ENCODE results near the gene GMPS. TPM values are rescaled to one million over a fixed set of nuclear protein-coding genes. Genes with fewer than 3 reads are reported as not detected.

The GMPS gene
- total and polyA plus RNA-seq, 9 donors: 32.0 to 54.4 (median 42.9) TPM

DNA sequence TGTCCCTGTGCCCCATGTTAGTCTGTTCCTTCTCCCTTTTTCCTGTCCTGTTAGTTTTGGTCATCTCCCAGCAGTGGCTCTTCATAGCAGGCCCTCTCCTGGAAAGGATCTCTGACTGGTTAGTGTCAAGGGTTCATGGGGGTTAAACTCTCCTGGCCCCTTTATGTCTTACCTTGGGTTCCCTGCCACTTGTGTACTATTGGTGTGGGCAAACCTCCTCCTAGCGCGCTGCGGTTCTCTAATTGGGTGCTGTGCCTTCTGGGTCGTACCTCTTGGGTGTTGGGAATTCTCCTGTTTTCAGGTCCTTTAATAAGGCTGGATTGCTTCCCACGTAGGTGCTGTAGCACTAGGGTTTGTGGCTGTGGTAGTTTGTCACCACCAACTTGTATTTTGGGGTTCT is 18.8 kb downstream of the GMPS start:
- Histone ChIP-seq H3K36me3 (ENCODE audit: control insufficient read depth, insufficient read depth, low read length) (peaks cover 2% of the 10 kb centered on the region), H3K9me3 (replicated peaks; ENCODE audit: control insufficient read depth, low read depth, low read length) (no peaks in the 10 kb centered on the region), H3K27ac (ENCODE audit: low read length) (no peak overlapping the region), H3K4me1 (ENCODE audit: control insufficient read depth, insufficient read depth, low read length) (no peaks in the 10 kb centered on the region), H3K4me3 (ENCODE audit: low read length) (no peak overlapping the region), H3K27me3 (ENCODE audit: control insufficient read depth, insufficient read depth, low read length) (no peaks in the 10 kb centered on the region)
- no CpG with 5 or more reads among the region's 5 CpGs for WGBS (ENCODE audit: insufficient coverage)
- no peak for DNase-seq

- WGBS (ENCODE audit: insufficient coverage): no CpG with 5 or more reads among the region's 1 CpG
- Histone ChIP-seq H3K27me3 (ENCODE audit: control insufficient read depth, insufficient read depth, low read length) (no peaks in the 10 kb centered on the region), H3K9me3 (replicated peaks; ENCODE audit: control insufficient read depth, low read depth, low read length) (no peaks in the 10 kb centered on the region), H3K4me3 (ENCODE audit: low read length) (no peak overlapping the region), H3K4me1 (ENCODE audit: control insufficient read depth, insufficient read depth, low read length) (no peaks in the 10 kb centered on the region), H3K36me3 (ENCODE audit: control insufficient read depth, insufficient read depth, low read length) (peaks cover 3% of the 10 kb centered on the region), H3K27ac (ENCODE audit: low read length) (no peak overlapping the region)
- DNase-seq: no peak
Observed at GRCh38 chr3:155889952-155890351, 19.5 kb downstream of the GMPS start.

DNA sequence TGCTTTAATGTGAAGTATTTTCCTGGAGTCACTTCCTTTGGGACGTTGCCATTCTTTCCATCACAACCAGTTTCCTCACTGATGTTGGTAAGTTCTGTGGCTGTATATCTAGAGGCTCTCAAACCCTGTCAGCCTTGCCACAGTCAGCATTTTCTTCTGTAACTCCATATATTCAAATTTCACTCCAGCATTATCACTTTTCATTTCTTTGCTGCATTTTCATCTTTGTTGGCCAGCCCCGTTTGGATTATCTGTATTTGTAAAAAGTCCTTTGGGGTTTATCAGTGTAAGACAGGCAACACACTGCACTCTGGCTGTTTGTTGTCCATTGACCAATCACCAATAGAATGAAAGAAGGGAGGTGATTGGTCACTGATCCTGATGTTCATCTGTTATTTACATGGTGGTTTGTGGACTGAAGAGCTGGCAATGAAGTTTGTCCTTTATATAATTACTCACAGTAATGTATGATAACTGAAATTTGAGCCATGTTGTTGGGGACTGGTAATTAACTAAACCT is 20.3 kb downstream of the GMPS start:
- no peaks in the 10 kb centered on the region for H3K4me1 ChIP-seq (ENCODE audit: control insufficient read depth, insufficient read depth, low read length)

GRCh38 chr3:155891321-155891720 is 20.9 kb downstream of the GMPS start:
- no peaks in the 10 kb centered on the region for H3K9me3 ChIP-seq (replicated peaks; ENCODE audit: control insufficient read depth, low read depth, low read length)
- H3K27ac ChIP-seq (ENCODE audit: low read length): no peak overlapping the region
- no peaks in the 10 kb centered on the region for H3K4me1 ChIP-seq (ENCODE audit: control insufficient read depth, insufficient read depth, low read length)
- no peak overlapping the region for H3K4me3 ChIP-seq (ENCODE audit: low read length)
- WGBS (ENCODE audit: insufficient coverage): 100% methylated on average over 3 of the region's 5 CpGs
- no peaks in the 10 kb centered on the region for H3K27me3 ChIP-seq (ENCODE audit: control insufficient read depth, insufficient read depth, low read length)
- DNase-seq: no peak
- peaks cover 3% of the 10 kb centered on the region for H3K36me3 ChIP-seq (ENCODE audit: control insufficient read depth, insufficient read depth, low read length)

More for the DNA sequence above, 20.3 kb downstream of the GMPS start:
- H3K9me3 ChIP-seq (replicated peaks; ENCODE audit: control insufficient read depth, low read depth, low read length): no peaks in the 10 kb centered on the region
- H3K4me3 ChIP-seq (ENCODE audit: low read length): no peak overlapping the region
- peaks cover 3% of the 10 kb centered on the region for H3K36me3 ChIP-seq (ENCODE audit: control insufficient read depth, insufficient read depth, low read length)
- peak; percentile 58 for DNase-seq
- no peaks in the 10 kb centered on the region for H3K27me3 ChIP-seq (ENCODE audit: control insufficient read depth, insufficient read depth, low read length)
- no peak overlapping the region for H3K27ac ChIP-seq (ENCODE audit: low read length)
- WGBS (ENCODE audit: insufficient coverage): no CpG with 5 or more reads among the region's 2 CpGs

DNA sequence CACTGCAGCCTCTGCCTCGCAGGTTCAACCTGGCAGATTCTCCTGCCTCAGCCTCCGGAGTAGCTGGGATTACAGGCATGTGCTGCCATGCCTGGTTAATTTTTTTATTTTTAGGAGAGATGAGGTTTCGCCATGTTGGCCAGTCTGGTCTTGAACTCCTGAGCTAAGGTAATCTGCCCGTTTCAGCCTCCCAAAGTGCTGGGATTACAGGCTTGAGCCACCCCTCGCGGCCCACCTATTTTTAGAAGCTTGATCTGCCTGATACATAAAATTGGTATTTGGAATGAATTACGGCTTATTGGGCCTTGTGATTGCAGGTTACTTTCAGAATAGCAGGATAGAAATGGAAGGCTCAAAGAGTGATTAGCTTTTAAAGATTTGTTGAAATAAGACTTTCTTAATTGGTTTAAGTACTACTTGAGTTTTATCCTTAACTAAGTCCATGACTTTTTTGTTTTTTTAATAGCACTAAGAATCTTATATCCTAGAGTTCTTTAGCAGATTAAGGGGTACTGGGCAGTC is 25.0 kb downstream of the GMPS start:
- no peaks in the 10 kb centered on the region for H3K4me1 ChIP-seq (ENCODE audit: control insufficient read depth, insufficient read depth, low read length)
- no peaks in the 10 kb centered on the region for H3K9me3 ChIP-seq (replicated peaks; ENCODE audit: control insufficient read depth, low read depth, low read length)
- DNase-seq: no peak
- WGBS (ENCODE audit: insufficient coverage): 95% methylated on average over 7 of the region's 7 CpGs
- no peak overlapping the region for H3K27ac ChIP-seq (ENCODE audit: low read length)
- peaks cover 18% of the 10 kb centered on the region for H3K36me3 ChIP-seq (ENCODE audit: control insufficient read depth, insufficient read depth, low read length)
- no peak overlapping the region for H3K4me3 ChIP-seq (ENCODE audit: low read length)
- H3K27me3 ChIP-seq (ENCODE audit: control insufficient read depth, insufficient read depth, low read length): no peaks in the 10 kb centered on the region

DNA sequence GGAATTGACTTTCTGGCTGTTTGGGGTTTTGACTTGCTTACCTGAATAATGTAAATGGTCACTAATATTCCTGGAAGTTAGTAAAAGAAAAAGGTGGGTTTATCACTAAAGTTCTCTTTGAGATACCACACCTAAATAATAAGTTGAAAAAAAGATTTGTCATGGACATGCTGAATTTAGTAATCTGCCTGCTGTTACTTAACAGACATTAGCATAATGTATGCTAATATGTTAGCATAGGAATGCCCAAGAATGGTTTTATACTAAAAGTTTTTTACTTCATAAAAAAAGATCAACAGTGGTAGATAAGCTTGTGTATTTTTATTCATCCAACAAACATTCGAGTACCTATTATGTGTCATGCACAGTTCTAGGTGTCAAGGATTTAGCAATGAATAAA is 36.5 kb downstream of the GMPS start:
- H3K36me3 ChIP-seq (ENCODE audit: control insufficient read depth, insufficient read depth, low read length): peaks cover 25% of the 10 kb centered on the region
- no peaks in the 10 kb centered on the region for H3K27me3 ChIP-seq (ENCODE audit: control insufficient read depth, insufficient read depth, low read length)
- no peaks in the 10 kb centered on the region for H3K9me3 ChIP-seq (replicated peaks; ENCODE audit: control insufficient read depth, low read depth, low read length)
- no peak for DNase-seq
- H3K4me1 ChIP-seq (ENCODE audit: control insufficient read depth, insufficient read depth, low read length): no peaks in the 10 kb centered on the region
- no peak overlapping the region for H3K27ac ChIP-seq (ENCODE audit: low read length)
- no CpG with 5 or more reads among the region's 1 CpG for WGBS (ENCODE audit: insufficient coverage)
- H3K4me3 ChIP-seq (ENCODE audit: low read length): no peak overlapping the region

GRCh38 chr3:155908086-155908485 is 37.6 kb downstream of the GMPS start:
- DNase-seq: no peak
- H3K4me3 ChIP-seq (ENCODE audit: low read length): no peak overlapping the region
- no peak overlapping the region for H3K27ac ChIP-seq (ENCODE audit: low read length)
- H3K27me3 ChIP-seq (ENCODE audit: control insufficient read depth, insufficient read depth, low read length): no peaks in the 10 kb centered on the region
- H3K4me1 ChIP-seq (ENCODE audit: control insufficient read depth, insufficient read depth, low read length): no peaks in the 10 kb centered on the region
- H3K9me3 ChIP-seq (replicated peaks; ENCODE audit: control insufficient read depth, low read depth, low read length): no peaks in the 10 kb centered on the region
- 90% methylated on average over 3 of the region's 4 CpGs for WGBS (ENCODE audit: insufficient coverage)
- H3K36me3 ChIP-seq (ENCODE audit: control insufficient read depth, insufficient read depth, low read length): peaks cover 28% of the 10 kb centered on the region

DNA sequence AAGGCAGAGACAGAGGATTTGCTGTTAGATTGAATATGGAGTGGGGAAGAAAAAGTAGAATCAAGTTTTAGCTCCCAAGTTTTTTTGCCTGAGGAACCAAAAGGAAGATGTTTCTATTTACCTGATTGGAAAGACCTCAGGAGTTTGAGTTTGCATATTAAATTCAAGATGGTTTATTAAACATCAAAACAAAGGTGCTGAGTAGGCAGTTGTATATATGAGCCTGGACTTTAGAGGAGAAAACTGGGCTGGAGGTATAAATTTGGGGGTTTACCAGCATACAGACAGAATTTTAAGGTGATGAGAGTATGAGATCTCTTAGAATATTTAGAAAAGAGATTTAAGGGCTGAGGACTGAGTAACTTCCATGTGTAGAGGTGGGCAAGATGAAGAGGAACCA is 38.2 kb downstream of the GMPS start:
- DNase-seq: no peak
- no peaks in the 10 kb centered on the region for H3K27me3 ChIP-seq (ENCODE audit: control insufficient read depth, insufficient read depth, low read length)
- no peak overlapping the region for H3K4me3 ChIP-seq (ENCODE audit: low read length)
- H3K36me3 ChIP-seq (ENCODE audit: control insufficient read depth, insufficient read depth, low read length): peaks cover 30% of the 10 kb centered on the region
- no peaks in the 10 kb centered on the region for H3K9me3 ChIP-seq (replicated peaks; ENCODE audit: control insufficient read depth, low read depth, low read length)
- H3K4me1 ChIP-seq (ENCODE audit: control insufficient read depth, insufficient read depth, low read length): no peaks in the 10 kb centered on the region
- H3K27ac ChIP-seq (ENCODE audit: low read length): no peak overlapping the region

DNA sequence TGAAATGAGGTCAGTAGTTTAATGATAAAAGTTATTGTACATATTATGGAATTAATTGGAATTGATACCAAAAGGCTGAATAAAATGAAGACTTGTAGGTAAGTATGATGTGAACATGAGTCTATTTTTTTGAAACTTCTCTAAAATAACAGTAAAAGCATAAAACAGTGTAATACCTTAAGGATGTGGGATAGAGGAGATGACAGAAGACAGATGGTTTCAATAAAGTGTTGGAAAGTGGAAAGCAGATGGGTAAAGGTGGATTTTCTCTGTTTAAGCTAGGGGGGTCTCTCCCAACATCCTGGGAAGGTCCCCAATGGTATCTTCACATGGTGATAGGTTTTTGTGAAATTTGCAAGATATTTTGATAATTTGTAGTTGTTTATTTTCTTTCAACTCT is 41.6 kb downstream of the GMPS start:
- no peaks in the 10 kb centered on the region for H3K9me3 ChIP-seq (replicated peaks; ENCODE audit: control insufficient read depth, low read depth, low read length)
- H3K4me3 ChIP-seq (ENCODE audit: low read length): no peak overlapping the region
- no peak for DNase-seq
- no peak overlapping the region for H3K27ac ChIP-seq (ENCODE audit: low read length)
- no peaks in the 10 kb centered on the region for H3K4me1 ChIP-seq (ENCODE audit: control insufficient read depth, insufficient read depth, low read length)
- H3K36me3 ChIP-seq (ENCODE audit: control insufficient read depth, insufficient read depth, low read length): peaks cover 42% of the 10 kb centered on the region
- H3K27me3 ChIP-seq (ENCODE audit: control insufficient read depth, insufficient read depth, low read length): no peaks in the 10 kb centered on the region

DNA sequence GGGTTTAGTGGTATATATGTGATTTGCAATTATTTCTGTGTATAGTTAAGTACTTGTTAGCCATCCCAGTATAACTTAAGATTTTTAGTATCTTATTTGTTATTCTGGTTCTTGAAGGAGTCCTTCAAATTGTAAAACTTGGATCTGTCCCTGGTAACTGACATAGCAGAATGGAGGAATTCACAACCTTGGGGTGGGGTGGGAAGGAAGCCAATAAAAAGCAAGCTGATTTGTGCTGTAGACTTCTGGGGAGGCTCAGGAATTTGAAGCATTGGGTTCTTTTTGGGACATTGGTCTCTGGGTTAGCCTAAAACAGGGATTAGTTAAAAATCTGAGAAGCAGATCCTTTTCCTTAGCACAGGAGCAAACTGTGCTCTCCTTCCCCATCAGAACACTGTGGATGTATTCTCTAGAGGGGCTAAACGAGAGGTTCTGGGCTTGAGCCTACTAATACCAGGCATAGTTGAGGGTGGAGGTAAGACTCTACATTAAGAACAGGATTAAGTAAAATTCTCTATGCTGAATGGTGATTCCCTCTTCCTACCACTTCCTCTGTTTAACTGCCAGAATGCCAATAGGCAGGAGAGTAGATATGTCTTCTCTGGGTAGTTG is 42.2 kb downstream of the GMPS start:
- no CpG with 5 or more reads among the region's 1 CpG for WGBS (ENCODE audit: insufficient coverage)
- no peaks in the 10 kb centered on the region for H3K27me3 ChIP-seq (ENCODE audit: control insufficient read depth, insufficient read depth, low read length)
- H3K9me3 ChIP-seq (replicated peaks; ENCODE audit: control insufficient read depth, low read depth, low read length): no peaks in the 10 kb centered on the region
- H3K4me1 ChIP-seq (ENCODE audit: control insufficient read depth, insufficient read depth, low read length): no peaks in the 10 kb centered on the region
- DNase-seq: no peak
- peaks cover 47% of the 10 kb centered on the region for H3K36me3 ChIP-seq (ENCODE audit: control insufficient read depth, insufficient read depth, low read length)
- no peak overlapping the region for H3K27ac ChIP-seq (ENCODE audit: low read length)
- H3K4me3 ChIP-seq (ENCODE audit: low read length): no peak overlapping the region

- H3K9me3 ChIP-seq (replicated peaks; ENCODE audit: control insufficient read depth, low read depth, low read length): no peaks in the 10 kb centered on the region
- DNase-seq: no peak
- H3K4me3 ChIP-seq (ENCODE audit: low read length): no peak overlapping the region
- H3K27ac ChIP-seq (ENCODE audit: low read length): no peak overlapping the region
- no peaks in the 10 kb centered on the region for H3K4me1 ChIP-seq (ENCODE audit: control insufficient read depth, insufficient read depth, low read length)
- H3K27me3 ChIP-seq (ENCODE audit: control insufficient read depth, insufficient read depth, low read length): no peaks in the 10 kb centered on the region
- H3K36me3 ChIP-seq (ENCODE audit: control insufficient read depth, insufficient read depth, low read length): peaks cover 32% of the 10 kb centered on the region
- no CpG with 5 or more reads among the region's 1 CpG for WGBS (ENCODE audit: insufficient coverage)
Observed at GRCh38 chr3:155917781-155918180, 47.3 kb downstream of the GMPS start.
